Urothelium cell line (cell line): Measurements from ENCODE around the gene PSD2.
"Not testable (repeated sequence)": the region's sequence is repeated elsewhere in the genome, so short reads cannot be mapped to it uniquely, and the experiment has no call there.

Experiments
- DNase-seq: peaks from one replicate; pipeline ENCODE4 v3.0.0; 2011; ENCODE audit warnings: low spot score, mixed read lengths
- FAIRE-seq: peaks from 2 replicates; lab custom pipeline; 2011; peaks lifted over from hg19 to GRCh38; lab: Jason Lieb, UNC

Gene PSD2

DNA sequence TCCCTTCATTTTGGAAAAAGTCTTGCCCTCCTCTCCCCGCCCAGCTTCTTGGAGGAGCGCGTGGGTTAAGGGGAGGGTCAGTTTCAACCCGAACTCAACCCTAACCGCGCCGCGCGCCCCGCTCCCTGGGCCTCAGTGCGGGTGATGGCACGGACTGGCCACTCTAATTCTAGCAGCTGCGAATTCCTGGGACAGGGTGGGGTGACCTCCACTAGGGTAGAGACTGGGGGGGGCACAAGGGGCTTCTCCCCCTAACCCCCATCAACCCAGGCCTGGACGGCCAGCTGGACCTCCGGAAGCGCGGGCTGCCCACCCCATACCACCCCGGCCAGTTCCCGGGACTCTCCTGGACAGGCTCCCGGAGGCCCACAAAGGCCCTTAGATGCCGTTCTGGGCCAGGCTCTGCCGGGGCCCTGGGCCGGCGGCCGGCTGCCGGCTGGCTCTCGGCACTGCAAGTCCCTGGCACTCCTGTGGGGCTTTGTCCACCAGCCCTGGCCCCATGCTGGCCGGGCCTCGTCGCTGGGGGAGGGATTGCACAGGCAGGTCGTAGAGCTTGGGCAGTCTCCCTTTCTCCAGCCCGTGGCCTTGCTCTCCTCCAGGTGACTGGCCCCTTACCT is 7.2 kb upstream of the PSD2 start:
- DNase-seq (no peak), FAIRE-seq (no peak)

DNA sequence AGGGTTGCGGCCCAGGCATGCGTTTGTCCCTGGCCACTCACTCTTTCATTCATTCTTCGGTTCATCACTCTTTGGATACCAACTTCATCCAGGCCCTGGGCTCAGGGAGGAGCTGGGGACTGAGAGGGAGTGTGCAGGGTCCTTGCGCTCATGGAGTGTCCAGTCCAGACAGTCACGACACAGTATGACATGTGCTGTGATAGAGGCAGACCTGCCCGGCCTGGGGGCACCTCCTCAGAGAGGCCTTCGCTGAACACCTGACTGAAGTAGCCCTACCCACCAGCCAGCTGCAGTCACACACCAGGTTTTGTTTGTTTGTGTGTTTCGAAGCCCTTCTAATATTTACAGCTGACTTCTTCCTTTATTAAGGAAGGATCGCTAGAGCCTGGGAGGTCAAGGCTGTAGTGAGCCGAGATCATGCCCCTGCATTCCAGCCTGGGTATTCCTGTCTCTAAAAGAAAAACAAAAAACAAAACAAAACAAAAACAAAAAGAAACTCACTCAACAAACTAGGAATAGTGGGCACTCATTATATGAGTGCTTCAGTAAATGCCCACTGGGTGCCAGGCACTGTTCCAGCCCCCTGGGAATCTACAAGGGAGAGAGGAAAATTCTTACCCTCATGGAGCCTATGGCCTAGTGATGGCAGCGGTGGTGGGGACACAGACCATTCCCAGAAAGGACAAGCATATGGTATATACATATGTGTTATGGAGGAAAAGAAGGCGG is 6.3 kb upstream of the PSD2 start:
- DNase-seq (no peak), FAIRE-seq (no peak)

- DNase-seq (no peak), FAIRE-seq (no peak)
Measured at GRCh38 chr5:139789845-139790189, 5.8 kb upstream of the PSD2 start.

DNA sequence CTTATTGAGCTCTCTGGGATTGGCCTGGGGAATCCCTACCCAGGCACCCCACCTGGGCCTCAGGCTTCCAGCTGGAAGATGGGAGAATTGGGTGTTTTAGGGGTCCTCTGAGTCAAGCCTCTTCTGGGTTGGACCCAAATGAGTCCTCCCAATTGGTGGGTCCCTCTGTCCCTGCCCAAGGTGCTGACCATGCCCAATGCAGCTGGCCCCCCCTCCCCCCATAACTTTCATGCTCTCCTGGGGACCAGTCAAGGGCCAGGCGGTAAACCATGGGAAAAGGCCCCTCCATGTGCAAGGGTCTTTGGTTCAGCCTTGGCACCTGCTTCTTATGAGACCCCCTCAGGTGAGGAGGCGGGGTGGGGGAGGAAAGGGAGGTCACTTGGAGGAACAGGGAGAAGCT is 3.4 kb upstream of the PSD2 start:
- FAIRE-seq: no peak

GRCh38 chr5:139792655-139793054 is 3.0 kb upstream of the PSD2 start:
- not testable (repeated sequence) for FAIRE-seq, DNase-seq

More for the DNA sequence above, 3.4 kb upstream of the PSD2 start:
- no peak for DNase-seq

- FAIRE-seq (no peak), DNase-seq (no peak)
Measured at GRCh38 chr5:139794067-139794846, 1.4 kb upstream of the PSD2 start.

DNA sequence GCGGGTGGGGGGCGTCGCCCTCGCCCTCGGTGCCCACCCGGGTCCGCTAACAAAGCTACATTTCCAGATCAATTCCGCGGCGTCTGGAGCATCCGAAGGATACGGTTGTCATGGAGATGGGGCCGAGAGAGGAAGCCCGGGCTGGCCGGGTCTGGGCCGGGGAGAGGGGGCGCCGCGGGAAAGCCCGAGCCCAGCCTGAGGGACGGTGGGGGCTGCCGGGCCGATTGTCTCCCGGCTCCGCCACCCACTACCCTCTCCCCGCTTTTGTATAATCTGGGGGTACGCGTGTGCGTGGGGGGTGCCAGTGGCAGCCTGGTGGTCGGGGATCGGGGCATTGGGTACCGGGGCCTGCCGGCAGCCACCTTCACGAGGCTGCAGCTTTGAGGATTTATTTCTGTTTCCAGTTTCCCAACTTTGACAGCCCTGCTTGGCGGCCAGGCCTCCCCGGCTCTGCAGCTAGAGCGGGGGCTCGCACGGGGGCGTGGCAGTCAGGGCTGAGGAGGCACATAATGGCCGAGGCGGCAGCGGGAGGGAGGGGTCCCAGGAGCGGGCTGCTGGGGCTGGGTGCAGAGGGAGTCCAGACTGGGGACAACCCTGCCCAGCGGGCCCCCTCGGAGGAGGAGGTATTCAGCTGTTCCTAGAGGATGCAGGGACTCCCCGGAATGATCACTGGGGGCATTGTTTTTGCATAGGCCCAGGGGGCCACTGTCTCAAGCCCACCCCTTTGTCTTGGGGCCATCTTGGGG is 626 bp downstream of the PSD2 start:
- FAIRE-seq: no peak
- no peak for DNase-seq

DNA sequence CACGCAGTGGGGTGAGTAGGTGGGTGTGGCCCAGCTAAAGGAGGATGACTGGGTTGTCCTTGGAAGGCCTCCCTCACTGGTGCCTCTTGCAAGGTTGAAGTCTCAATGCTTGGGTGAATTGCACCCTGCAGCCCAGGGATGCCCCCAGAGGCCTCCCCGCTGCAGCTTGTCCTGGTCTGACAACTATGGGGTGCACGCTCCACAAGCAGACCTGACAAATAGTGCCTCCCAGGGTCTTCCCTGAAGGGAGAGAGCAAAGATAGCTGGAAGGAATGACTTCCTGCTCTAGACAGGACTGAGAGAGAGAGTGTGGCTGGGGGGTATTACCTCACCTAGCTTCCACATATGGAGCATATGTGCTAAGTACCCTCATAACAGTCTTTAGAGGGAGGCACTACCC is 1.7 kb downstream of the PSD2 start:
- no peak for FAIRE-seq
- DNase-seq: no peak

GRCh38 chr5:139797856-139798510 is 2.4 kb downstream of the PSD2 start:
- FAIRE-seq (no peak), DNase-seq (no peak)

- DNase-seq (no peak), FAIRE-seq (no peak)
Measured at GRCh38 chr5:139798883-139799282, 3.3 kb downstream of the PSD2 start.

GRCh38 chr5:139799359-139799758 is 3.8 kb downstream of the PSD2 start:
- DNase-seq (no peak), FAIRE-seq (no peak)

- FAIRE-seq: no peak
Measured at GRCh38 chr5:139803978-139804377, 8.4 kb downstream of the PSD2 start.

GRCh38 chr5:139804800-139805397 is 9.3 kb downstream of the PSD2 start:
- peak; percentile 92 for FAIRE-seq
- no peak for DNase-seq

More at GRCh38 chr5:139803978-139804377, 8.4 kb downstream of the PSD2 start:
- no peak for DNase-seq

DNA sequence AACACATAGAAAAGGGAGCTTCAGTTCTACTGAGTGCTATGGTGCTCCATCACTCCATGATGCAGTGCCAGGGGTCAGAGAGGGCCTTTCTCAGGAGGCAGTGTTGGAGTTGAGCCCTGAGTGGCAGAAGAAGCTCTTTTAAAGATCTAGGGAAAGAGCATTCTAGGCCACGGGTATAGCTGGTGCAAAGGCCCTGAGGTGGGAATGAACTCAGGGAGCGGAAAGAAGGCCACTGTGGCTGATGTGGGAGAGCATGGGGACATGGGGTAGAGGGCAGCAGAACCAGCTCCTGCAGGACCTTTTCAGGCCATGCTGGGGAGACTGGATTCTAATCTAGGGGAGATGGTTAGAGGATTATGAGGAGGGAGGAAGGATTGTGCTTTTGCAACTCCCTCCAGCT is 9.9 kb downstream of the PSD2 start:
- DNase-seq (no peak), FAIRE-seq (no peak)

DNA sequence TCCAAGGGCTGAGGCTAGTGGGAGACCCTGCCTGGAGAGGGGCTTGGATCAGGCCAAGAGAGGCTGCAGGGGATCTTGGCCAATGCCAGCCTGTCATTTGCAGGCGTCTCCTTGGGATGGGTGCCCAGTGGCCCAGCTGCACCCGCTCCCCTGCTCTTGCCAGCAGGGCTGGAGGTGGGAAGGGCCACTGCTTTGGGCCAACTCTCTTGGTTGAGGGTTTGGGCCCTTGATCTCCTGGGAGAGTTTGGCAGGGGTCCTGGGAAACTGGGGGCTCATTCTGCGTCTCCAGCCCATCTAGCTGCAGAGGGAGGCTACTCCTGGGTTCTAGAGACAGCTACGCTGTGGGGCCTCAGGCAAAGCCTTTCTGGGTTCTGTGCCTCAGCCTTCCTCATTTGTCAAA is 10.5 kb downstream of the PSD2 start:
- DNase-seq (no peak), FAIRE-seq (no peak)

GRCh38 chr5:139806726-139807646 is 11.4 kb downstream of the PSD2 start:
- DNase-seq: no peak

DNA sequence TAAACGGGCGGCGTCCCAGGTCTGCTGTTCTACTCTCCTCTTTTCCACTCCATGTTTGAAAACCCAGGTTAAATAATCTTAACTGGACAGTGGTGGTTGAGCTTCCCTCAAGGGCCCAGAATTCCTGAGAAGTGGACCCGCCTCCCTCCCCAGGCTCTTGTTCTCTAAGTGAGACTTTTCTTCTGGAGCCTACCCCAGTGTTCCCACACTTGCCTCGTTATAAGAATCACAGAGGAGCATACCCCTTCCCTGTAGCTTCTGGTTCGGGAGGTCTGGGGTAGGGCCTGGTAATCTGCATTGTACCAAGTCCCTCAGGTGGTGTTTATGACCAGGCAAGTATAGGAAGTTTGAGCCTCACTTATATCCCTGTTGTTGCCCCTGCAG is 12.0 kb downstream of the PSD2 start:
- FAIRE-seq (no peak), DNase-seq (no peak)

More at GRCh38 chr5:139806726-139807646, 11.4 kb downstream of the PSD2 start:
- FAIRE-seq: no peak

DNA sequence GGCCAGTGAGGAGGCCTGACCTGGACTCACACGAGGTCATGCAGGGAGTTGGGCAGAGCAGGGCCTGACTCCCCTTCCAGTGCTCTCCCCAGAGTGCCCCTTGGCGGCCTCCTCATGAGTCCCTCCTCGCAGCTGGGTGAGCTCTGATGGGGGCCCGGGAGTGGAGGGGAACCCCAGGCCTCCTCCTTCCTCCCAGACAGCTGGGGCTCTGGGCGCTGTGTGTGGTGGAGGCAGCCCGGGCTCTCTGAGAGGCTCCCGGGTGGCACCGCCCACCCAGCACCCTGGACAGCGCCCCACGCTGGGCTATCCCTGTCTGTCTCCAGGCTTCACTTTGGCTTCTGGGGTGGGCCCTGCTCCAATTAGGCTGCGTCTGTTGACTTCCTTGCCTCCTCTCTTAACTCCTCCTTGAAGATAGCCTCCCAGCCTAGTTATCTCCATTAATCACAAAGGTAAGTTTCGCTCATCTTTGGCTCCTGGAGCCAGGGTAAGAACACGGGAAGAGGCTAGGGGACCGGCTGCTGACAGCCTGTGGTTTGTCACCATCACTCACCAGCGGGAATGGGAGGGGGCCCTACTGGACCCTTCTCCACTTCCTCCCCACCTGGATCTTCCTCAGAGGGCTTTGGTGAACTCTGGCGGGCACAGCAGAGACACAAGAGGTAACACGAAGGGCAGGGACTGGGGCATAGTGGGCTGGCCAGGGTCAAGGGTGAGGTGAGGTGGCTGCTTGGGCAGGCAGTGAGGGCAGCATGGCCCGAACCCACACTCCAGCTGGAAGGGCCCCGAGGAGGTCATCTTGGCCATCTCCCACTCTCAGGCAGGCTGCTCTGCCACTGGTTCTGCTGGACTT is 13.1 kb downstream of the PSD2 start:
- FAIRE-seq: no peak
- DNase-seq: peak; percentile 58
